Epithelial cell of proximal tubule (primary cell): Measurements from ENCODE around the gene STAB1. TPM values are rescaled to one million over a fixed set of nuclear protein-coding genes. Genes with fewer than 3 reads are reported as not detected.

Experiments
- DNase-seq: peaks from one replicate; pipeline ENCODE4 v3.0.0-alpha.2; 2011; ENCODE audit warnings: low read depth
- H3K4me3 ChIP-seq: 2 replicates; pipeline ENCODE4 v1.5.1; 2011; ENCODE audit warnings: low read depth, mild to moderate bottlenecking, low read length
- total RNA-seq: library from RNA; depleted of rRNA; stranded (reverse); fragments of >200 nt; gene quantifications from 2 replicates; pipeline ENCODE4 v1.2.3, GENCODE V29; 2015
- TF ChIP-seq, protein P1 (sequence below): conservative IDR thresholded peaks from 2 replicates; pipeline ENCODE4 v1.5.1; 2012; ENCODE audit warnings: low read depth, mild to moderate bottlenecking, low read length

The STAB1 gene
- total RNA-seq, 1 donor from 2014 or later, result 0.52 TPM

DNA sequence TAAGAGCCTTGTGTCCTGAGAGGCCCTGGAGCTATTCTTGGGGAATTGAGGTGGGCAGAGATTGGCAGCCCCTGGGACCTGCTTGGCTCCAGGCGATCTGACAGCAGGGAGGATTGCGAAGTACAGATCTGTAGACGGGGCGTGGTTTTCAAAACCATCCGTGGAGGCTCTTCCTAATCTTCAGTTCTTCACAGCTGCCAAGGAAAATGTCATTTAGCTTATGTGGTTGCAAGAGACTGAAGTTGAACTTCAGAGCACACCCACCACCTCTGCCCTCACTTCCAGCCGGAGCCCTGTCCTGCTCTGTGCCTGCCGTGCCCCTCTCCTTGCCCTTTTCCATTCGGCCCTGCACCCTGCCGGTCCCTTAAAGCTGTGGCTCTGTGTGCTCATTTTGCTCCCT lies 26.8 kb upstream of the STAB1 start:
- DNase-seq, result no peak
- H3K4me3 ChIP-seq, result no peak overlapping the region
- TF ChIP-seq, protein P1, sequence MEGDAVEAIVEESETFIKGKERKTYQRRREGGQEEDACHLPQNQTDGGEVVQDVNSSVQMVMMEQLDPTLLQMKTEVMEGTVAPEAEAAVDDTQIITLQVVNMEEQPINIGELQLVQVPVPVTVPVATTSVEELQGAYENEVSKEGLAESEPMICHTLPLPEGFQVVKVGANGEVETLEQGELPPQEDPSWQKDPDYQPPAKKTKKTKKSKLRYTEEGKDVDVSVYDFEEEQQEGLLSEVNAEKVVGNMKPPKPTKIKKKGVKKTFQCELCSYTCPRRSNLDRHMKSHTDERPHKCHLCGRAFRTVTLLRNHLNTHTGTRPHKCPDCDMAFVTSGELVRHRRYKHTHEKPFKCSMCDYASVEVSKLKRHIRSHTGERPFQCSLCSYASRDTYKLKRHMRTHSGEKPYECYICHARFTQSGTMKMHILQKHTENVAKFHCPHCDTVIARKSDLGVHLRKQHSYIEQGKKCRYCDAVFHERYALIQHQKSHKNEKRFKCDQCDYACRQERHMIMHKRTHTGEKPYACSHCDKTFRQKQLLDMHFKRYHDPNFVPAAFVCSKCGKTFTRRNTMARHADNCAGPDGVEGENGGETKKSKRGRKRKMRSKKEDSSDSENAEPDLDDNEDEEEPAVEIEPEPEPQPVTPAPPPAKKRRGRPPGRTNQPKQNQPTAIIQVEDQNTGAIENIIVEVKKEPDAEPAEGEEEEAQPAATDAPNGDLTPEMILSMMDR, result no peak

DNA sequence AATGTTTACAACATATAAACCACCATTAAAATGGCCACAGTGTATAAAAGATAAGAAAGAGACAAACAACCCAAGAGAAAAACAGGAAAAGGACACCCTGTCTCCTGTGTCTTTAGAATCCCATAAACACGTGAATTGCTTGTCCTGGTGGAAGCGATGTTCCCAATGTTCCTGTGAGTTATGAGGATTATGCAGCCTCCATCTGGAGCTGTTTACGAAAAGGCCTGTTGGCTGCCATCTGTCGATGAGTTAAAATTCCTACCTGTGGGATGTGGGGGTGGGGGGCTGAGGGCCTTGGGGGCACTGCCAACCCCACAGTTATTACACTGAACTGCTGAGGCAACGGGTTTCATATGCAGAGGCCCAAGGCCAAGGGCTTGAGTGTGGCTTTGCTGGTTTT lies 26.1 kb upstream of the STAB1 start:
- TF ChIP-seq, protein P1, result no peak
- H3K4me3 ChIP-seq, result no peak overlapping the region
- no peak for DNase-seq

DNA sequence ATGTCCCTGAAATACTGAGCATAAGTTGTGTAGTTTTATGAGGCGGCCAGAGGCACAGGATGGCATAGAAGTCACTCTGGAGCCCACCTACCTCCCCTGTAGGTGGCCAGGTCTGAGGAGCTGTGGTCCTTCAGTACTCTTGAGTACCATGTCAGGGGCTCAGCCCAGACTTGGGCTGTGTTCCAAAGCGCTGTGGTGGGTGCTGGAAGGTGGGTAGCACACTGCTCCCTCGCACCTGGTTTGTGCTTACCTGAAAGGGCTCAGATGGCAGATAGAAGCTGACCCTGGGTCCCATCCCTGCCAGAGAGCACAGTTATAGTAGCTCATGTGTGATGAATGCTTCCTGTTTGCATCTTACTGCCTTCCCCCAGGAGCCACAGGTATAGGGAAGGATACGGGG lies 24.2 kb upstream of the STAB1 start:
- DNase-seq, result no peak
- TF ChIP-seq, protein P1, result no peak

DNA sequence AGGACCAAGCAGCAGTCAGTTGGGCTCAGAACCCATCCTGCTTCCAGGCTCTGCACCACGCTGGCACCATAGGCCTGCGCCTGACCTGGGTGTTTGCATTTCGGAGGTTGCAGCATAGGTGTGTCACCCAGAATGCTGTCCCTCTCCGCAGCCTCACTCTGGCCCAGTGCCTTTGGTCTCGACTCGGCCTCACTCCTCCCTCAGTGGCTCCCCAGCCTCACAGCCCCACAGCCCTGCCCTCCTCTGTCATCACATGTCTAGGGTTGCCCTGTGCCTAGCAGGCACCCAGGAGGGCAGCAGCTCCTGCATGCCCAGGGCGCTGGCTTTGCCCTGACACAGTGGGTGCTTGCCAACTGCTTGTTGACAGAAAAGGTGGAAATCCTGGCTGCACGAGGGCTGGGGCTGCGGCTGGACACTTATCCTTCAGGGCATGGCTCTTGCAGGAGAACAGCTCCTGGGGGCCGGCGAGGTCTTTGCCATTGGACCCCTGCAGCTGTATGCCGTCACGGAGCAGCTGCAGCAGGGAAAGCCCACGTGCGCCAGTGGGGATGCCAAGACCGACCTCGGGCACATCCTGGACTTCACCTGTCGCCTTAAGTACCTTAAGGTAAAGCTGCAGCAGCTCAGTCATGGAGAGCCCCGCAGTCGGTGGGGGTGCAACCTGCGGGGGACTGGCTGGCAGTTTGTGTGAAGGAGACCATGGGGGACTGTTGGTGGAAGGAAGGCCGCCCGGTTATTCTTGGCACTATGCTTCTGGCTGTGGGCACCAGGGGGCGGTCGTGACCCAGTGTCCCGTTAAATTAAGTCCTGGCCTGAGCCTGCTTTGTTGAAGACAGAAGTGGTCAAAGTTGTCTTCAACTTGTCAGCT lies 23.5 kb upstream of the STAB1 start:
- H3K4me3 ChIP-seq, result no peak overlapping the region
- TF ChIP-seq, protein P1, result peak; percentile 67
- DNase-seq, result no peak

More for the DNA sequence above, 24.2 kb upstream of the STAB1 start:
- no peak overlapping the region for H3K4me3 ChIP-seq

DNA sequence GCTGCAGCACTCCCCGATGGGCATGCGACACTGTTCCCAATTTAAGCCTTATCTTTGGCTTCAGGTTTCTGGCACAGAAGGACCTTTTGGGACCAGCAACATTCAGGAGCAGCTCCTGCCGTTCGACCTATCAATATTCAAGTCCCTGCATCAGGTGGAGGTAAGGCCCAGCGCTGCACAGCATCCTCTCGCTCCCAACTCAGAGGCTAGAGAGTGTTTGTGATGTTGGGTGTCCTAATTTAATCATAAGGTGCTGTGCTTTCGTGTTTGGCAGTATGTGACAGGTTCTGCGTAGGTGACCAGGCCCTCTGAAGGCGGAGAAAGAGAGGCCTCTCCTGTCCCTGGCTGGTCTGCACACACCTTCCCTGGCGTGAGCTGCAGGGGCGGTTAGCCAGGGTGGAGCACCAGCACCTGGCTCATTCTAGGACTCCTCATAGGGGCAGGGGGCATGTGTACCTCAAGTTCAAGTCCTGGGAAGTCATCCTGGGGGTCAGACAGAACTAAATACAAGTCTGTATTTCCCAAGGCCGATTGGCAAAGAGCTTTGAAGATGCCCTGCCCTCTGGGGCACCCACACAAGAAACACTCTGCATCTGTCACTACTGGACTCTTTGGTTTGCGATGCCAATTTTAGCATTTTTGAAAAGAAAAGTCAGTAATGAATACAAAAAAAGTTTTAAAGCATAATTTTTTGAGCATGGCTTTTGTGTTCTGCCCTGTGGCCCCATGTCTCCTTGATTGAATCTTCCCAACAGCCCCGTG lies 22.7 kb upstream of the STAB1 start:
- DNase-seq, result no peak
- H3K4me3 ChIP-seq, result no peak overlapping the region
- TF ChIP-seq, protein P1, result no peak

DNA sequence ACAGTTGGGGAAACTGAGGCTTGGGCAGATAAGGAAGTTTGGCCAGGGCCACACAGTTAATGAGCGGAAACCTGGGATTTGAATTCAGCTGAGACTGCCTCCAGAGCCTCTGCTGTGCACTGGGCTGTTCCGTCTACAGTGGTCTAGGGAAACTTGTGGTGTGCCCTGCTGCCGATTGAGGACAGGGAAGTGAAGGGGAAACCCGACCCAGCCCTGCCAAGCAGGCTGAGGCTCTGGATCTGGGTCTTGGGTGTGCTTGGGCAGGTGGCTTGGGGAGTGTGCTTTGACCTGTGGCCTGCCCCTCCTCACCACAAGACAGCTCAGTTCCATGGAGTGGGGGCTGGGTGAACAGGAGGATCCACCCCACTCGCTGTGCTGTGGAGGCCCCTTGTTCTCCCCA lies 22.1 kb upstream of the STAB1 start:
- DNase-seq, result no peak
- TF ChIP-seq, protein P1, result no peak
- H3K4me3 ChIP-seq, result no peak overlapping the region
